GM19468 (cell line): ENCODE measurements around the gene PPARD.

Experiments used
- ATAC-seq: cut with Tn5 transposase; IDR thresholded peaks from one replicate; pipeline ENCODE4 v1.9.1; 2021; ENCODE audit warnings: mild to moderate bottlenecking, moderate library complexity, moderate number of reproducible peaks; ENCODE audit not compliant: unreplicated experiment; ENCODE audit errors: extremely low read depth

Gene PPARD

DNA sequence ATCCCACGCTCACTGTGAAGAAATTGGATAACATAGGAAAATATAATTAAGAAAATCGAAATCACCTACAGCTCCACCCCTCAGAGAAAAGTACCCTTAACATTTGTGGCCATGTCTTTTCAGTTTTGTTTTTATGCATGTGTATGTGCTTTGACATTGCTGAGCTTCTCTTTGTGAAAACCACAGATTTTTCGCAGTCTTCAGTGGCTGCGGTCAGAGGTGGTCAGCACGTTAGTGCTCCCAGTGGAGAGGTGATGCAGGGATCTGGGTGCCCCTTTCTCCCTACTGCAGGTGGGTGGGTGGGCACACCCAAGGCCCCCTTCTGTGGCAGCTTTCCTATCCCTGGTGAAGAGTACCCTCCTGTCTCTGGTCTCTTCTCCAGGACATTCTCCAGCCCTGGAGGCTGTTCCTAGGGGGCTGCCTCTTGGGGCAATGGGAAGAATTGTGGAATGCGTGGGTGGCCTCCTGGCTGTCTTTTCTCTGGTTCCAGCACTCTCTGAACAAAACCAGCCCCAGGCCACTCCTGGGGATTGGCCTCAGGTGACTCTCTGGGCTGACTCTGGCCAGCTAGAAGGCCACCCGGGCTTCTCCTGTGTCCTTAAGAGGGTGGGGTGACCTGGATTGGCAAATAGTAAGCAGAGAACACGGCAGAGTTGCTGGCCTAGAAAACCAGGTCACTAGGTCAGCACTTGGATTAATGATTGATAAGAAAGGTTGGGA, 59.9 kb downstream of the PPARD start:
- ATAC-seq, result no peak

DNA sequence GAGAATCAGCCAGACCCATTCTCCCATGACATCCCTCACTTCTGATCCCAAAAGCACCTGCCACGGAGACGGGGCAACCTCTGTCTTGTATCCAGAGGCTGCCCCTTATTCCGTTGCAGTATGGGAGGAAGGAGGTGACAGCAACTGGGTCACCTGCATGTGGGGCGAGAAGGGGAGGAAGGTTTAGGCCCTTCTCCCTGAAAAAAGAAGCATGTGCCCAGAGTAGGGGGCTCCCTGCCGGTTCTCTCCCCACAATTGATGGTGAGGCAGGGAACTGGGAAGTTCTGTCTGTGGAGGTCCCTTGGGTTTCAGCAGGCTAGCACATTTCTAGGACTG, 60.5 kb downstream of the PPARD start:
- no peak for ATAC-seq

DNA sequence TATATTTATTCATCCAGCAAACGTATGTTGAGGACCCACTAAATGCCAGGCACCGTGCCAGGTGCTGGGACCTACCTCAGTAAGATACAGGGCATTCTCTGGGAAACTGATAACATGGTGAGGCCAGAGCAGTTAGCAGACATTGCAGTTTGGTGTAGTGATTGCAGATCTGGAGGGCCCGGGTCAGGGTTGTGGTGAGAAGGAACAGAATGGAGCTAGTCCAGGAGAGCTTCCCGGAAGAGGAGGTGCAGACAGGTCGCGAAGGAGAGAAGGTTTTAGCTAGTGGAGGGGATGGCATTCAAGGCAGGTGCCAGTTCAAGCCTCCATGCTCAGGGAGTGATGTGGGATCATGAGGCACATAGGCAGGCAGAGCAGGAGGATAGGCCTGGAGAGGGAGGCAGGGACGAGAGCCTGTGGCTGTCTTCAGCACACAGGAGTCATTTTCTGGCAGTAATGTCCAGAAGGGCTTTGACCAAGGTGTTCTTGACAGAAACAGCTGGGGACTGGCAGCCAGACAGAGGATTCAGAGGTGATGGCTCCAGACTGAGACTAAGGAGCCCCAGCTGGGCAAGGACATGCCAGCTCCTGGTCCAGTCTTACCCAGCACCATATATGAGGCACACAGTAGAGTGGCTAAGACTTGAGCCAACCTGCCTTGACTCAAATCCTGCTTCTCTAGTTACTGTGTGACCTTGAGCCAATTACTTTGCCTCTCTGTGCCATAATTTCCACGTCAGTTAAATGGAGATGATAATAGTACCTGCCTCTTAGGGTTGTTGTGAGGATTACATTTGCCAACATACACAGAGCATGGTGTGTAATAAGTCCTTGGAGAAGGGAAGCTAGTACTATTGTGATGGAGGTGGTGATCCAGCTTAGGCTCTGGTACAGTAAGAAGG, 61.4 kb downstream of the PPARD start:
- ATAC-seq, result no peak

DNA sequence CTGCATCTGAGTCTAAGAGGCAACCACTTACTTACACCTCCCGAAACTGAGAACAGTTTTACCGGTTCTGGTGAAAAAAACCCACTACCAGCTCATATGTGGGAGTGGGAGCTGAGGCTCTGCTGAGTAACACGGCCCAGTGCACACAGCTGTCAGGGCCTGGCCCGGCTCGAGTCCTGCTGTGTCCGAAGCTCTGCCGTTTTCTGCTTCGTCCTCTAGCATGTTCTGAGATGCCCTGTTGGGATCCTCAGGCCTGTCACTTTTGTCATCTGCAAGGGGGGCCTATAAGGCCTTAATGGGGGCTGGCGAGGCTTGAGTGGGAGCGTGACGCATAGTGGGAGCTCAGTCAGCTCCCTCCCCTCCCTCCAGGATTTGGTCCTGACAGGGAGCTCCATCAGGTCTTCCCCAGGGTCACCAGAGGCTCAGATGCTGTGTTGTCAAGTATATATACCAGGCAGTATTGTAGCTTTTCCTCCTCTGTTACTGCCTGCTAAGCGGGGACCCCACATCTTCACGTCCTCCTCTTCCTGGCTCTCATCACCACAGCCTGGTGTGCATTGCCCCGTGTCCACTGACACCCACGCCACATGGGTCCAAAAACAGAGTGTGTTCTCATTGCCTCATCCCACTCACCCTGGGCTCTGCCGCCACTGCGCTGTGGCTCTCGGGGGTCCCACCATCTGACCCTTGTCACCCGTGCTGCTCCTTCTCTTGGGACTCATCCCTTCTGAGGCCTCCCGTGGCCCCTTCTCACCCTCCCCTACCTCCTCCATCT, 64.5 kb downstream of the PPARD start:
- ATAC-seq, result no peak

DNA sequence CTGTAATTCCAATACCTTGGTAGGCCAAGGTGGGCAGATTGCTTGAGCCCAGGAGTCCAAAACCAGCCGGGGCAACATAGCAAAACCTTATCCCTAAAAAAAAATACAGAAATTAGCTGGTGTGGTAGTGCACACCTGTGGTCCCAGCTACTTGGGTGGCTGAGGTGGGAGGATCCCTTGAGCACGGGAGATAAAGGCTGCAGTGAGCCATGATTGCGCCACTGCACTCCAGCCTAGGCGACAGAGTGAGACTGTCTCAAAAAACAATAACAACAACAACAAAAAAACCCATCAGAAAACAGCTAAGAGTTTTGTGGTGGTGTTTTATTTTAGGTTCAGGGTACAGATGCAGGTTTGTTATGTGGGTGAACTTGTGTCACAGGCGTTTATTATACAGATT, 66.9 kb downstream of the PPARD start:
- no peak for ATAC-seq

DNA sequence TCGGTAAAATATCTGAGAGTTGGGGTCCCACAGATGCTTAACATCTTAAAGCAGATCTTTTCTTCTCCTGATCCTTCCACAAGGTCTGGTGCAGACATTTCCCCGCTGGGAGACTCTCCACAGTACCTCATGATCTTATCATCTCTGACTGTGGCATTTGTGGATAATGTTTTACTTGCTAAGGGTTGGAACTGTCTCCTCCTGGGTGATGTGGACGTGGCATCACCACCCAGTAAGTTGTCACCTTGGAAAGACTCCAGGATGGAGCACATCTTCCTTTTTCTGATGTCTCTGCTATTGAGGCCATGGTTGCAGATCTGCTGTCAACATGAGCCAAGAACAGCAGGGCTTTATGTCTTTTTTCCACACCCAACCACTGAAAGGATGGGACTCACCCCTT, 67.8 kb downstream of the PPARD start:
- ATAC-seq, result no peak

DNA sequence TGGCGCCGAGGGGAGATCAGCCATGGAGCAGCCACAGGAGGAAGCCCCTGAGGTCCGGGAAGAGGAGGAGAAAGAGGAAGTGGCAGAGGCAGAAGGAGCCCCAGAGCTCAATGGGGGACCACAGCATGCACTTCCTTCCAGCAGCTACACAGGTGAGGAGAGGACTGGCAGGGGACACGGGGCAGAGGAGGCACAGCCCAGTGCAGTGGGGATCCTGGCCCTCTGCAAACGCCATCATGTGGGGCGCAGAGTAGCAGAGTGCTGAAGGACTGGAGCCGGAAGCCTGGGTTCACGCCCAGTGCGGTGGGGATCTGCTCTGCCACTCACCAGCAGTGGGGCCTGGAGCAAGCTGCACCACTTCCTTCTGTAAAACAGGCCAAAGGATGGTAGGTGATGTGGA, 68.7 kb downstream of the PPARD start:
- no peak for ATAC-seq

DNA sequence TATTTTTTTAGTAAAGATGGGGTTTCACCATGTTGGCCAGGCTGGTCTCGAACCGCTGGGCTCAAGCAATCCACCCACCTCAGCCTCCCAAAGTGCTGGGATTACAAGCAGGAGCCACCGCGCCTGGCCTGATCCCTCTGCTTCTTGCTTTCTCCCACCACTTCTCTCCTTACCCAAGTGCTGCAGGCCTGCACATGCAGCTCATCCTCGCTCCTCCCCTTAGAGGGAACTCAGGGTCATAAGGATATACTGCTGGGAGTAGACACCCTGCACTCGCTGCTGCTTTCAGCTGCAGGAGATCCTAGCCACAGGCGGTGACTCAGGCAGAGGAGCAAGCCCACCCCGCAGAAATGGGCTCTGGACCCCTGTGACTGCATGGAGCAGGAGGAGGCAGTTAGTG, 69.7 kb downstream of the PPARD start:
- no peak for ATAC-seq

DNA sequence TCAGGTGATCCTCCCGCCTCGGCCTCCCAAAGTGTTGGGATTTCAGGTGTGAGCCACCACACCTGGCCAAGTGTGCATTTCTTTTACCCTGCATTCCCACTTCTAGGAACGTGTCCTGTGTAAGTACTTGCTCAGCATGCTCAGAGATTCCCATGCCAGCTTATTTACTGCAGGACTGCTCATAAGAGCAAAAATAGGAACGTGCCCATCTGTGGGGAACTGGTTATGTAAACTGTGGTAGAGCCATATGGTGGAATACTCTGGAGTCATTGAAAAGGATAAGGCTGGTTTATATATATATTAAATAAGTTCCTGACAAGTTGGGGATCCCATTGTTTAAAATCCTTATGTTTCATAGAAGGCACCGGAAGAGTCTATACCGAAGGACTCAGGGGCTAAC, 71.6 kb downstream of the PPARD start:
- ATAC-seq, result no peak

DNA sequence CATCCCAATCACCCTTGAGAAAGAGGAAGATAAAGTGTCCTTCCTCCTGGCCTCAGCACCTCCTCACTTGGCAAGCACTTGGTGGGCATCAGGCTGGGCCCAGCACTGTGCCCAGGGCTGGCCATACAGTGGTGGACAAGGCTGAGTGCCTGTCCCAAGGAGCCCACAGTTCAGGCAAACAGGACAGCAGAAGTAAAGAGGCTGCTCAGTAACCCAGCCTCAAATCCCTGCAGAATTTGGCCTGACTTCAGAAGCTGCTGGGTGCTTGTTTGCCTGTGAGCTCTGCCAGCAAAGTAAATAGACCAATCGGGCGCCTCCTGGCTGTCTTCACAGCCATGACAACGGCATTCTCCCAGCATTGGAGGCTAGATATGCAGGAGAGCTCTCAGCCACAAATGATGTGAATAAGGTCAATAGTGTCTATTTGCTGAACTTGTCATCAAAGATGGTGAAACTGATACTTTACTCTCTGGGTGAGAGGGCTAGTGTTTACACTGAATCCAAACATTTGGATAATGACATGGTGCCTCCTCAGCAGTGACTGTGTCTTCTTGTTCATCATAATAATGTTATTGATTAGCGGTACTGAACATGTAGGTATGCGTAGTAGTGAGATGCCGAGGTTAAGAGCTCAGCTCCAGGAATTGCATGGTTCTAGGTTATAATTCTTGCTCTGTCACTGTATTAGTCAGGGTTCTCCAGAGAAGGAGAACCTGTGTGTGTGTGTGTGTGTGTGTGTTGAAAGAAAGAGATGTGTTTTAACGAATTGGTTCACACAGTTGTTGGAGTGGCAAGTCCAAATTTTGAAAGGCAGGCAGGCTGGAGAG, 72.9 kb downstream of the PPARD start:
- no peak for ATAC-seq

DNA sequence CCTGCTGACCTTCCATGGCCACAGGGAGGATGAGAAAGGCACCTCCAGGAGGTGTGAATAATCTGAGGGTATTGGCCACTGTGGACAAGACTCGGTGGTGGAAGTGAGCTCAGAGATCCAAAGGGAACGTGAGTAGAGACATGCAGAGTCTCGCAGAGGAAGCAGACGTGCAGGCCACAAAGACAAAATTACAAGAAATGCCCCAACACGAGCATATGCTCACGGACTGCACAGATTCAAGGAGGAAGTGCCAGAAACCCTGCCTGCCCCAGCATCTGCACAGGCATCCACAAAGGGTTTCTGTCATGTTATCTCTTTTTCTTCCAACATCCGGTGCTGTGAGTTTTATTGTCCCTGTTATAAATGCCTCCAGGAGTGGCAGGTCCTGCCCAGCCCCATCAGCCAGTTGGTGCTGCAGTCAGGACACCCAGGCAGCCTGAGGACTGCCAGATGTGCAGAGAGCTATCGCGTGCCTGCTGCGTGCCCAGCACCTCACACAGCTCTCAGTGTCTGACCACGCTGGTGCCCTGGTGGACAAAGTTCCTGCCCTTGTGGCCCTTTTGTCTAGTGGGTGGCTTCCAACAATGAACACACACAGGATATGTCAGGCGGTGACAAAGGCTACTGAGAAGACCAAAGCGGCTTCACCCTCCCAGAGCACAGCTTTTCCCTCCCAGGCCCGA, 75.8 kb downstream of the PPARD start:
- no peak for ATAC-seq

DNA sequence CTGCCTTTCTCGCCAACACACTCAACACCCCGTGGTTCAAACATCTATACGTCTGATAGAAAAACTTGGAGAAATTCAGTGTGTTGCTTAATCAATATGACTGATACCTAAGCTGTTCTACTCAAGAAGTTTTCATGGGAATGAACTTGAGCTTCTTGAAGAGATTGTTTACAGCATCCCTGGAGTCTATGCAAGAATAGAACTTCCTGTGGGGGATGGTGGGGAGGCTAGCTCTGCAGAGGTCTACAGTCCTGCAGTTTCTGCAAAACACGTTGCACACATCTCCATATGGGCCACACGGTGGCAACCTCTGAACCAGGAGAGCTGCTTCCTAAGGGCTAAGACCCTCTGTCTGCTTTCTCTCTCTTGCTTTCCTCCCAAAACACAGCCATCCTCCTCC, 77.1 kb downstream of the PPARD start:
- ATAC-seq, result no peak

DNA sequence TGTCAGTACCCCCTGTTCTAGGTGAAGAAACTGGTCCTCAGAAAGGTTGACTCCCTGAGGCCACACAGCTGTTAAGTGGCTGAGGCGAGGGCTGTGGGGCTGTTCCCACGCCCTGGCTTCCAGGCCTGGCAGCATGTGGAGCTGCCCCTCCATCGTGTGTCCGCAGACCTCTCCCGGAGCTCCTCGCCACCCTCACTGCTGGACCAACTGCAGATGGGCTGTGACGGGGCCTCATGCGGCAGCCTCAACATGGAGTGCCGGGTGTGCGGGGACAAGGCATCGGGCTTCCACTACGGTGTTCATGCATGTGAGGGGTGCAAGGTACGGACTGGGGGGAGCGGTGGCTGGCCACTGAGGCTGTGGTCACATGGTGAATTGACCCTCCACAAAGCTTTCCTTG, 77.6 kb downstream of the PPARD start:
- ATAC-seq, result no peak

DNA sequence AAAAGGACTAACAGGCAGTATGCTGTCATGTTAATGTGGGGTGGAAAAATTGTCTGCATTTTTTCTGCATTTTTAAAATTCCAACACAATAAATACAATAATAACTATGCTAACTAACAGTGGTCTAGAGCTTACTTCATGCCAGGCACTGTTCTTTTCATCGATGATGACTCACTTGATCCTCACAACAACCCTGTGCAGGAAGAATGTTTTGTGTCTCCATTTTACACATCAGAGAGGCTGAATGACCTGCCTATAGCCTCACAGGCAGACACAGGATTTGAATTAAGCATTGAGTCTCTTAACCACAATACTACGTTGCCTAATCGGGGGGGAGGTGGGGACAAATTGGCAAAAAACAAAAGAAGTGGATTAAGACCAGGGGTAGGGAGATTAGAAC, 82.9 kb downstream of the PPARD start:
- ATAC-seq, result no peak

DNA sequence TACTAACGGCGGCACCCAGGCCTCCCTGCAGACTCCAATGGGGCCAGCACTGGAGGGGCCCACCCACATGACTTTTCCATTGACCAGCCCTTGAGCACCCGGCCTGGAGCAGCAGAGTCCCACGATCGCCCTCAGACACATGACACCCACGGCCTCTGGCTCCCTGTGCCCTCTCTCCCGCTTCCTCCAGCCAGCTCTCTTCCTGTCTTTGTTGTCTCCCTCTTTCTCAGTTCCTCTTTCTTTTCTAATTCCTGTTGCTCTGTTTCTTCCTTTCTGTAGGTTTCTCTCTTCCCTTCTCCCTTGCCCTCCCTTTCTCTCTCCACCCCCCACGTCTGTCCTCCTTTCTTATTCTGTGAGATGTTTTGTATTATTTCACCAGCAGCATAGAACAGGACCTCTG, 83.7 kb downstream of the PPARD start:
- no peak for ATAC-seq

DNA sequence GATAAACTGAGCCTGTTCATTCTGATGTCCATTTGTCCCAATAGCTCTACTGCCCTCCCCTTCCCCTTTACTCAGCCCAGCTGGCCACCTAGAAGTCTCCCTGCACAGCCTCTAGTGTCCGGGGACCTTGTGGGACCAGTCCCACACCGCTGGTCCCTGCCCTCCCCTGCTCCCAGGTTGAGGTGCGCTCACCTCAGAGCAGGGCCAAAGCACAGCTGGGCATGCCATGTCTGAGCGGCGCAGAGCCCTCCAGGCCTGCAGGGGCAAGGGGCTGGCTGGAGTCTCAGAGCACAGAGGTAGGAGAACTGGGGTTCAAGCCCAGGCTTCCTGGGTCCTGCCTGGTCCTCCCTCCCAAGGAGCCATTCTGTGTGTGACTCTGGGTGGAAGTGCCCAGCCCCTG, 85.1 kb downstream of the PPARD start:
- ATAC-seq, result no peak

DNA sequence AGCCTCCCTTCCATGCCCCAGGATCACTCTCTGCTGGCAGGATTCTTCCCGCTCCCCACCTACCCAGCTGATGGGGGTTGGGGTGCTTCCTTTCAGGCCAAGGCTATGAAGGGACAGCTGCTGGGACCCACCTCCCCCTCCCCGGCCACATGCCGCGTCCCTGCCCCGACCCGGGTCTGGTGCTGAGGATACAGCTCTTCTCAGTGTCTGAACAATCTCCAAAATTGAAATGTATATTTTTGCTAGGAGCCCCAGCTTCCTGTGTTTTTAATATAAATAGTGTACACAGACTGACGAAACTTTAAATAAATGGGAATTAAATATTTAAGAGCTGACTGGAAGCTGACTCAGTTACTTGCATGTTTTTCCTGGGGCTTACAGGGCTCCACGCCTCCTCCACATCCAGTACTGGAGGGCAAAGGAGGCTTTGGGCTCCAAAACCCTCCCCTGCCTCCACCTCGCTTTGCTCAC, 85.5 kb downstream of the PPARD start:
- ATAC-seq, result no peak

DNA sequence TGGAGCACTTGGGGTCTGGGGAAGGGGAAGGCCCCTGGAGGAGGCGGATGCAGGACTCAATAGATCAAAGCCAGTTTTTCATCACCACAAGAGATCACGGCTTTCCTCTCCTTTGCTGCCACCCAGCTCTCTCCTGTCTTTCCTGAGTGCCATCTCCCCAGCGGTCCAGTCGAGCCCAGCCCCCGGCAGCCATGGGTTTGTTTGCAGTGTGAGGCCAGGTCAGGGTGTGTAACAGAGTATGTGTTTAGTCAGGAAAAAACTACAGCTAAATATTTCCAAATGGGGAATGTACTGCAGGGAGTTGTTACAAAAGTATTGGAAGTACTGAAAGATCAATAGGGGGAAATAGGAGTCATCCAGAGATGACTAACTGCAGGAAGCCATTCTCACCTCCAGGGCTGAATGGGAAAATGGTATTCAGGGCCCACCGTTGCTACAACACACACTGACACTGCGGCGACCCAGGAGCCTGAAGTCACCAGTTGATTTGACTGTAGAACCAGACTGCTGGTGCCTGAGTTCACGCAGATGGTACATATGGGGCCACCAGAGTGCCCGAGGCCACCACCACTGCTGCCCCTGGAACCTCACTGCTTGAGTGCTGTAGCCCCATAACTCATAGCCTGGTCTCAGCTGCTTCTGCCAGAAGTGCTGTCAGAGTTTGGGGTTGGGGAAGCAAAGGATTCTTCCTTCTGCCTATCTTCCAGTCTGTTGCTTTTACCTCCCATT, 86.2 kb downstream of the PPARD start:
- ATAC-seq, result no peak

DNA sequence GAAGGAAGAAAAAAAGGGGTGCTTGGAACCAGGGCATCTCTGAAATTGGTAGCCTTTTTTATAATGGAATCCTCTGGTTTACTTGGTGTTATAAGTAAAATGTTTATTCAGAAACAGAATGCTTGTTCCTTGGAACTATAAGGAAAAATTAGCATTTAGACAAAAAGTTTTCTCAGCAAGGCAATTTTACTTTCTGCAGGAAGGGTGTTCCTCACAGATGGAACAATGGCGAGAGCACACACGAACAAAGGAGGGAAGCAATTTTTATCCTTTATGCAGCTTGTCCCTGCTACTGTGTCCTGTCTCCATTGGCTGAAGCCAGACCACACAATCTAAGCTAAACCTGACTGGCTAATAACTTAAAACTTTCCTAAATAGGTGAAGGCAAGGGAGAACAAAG, 87.1 kb downstream of the PPARD start:
- no peak for ATAC-seq
